ENCODE data around the gene TSC22D3. TPM values are rescaled to one million over a fixed set of nuclear protein-coding genes. Genes with fewer than 3 reads are reported as not detected.
A peak's percentile ranks its signal among the peaks of the same experiment; 100 is the strongest.

TSC22D3 gene
- total and polyA plus RNA-seq, 2 experiments from 2014 or later = 455 to 647 TPM

GRCh38 chrX:107734646-107735045, 40.9 kb downstream of the TSC22D3 start:
- peaks cover 41% of the 10 kb centered on the region for H3K4me1 ChIP-seq (ENCODE audit: insufficient read depth)
- H2AFZ ChIP-seq = no peak overlapping the region
- H3K4me3 ChIP-seq = no peak overlapping the region
- DNase-seq (ENCODE audit: low spot score) = no peak
- H3K4me2 ChIP-seq = no peak overlapping the region
- no peaks in the 10 kb centered on the region for H3K9me2 ChIP-seq (replicated peaks; ENCODE audit: insufficient read depth)
- WGBS (ENCODE audit: low lambda C conversion rate, missing lambda C conversion rate) = 94% methylated on average over 3 of the region's 3 CpGs
- no peaks in the 10 kb centered on the region for H4K20me1 ChIP-seq (ENCODE audit: insufficient read depth, poor library complexity, severe bottlenecking)
- no peak for TF ChIP-seq CTCF (IDR thresholded peaks at IDR 0.05; ENCODE audit: poor library complexity)
- no peak for TF ChIP-seq EZH2 (IDR thresholded peaks at IDR 0.05; ENCODE audit: borderline replicate concordance)
- no peak for TF ChIP-seq EZH2phosphoT487 (IDR thresholded peaks at IDR 0.05; ENCODE audit: low read depth, severe bottlenecking, unreplicated experiment)
- no peaks in the 10 kb centered on the region for H3K36me3 ChIP-seq (replicated peaks; ENCODE audit: insufficient read depth, low read depth)
- peaks cover 36% of the 10 kb centered on the region for H3K79me2 ChIP-seq
- H3K9me3 ChIP-seq (ENCODE audit: low read depth) = no peaks in the 10 kb centered on the region
- no peaks in the 10 kb centered on the region for H3K27me3 ChIP-seq
- no peak overlapping the region for H3K27ac ChIP-seq

GRCh38 chrX:107733686-107734085, 41.9 kb downstream of the TSC22D3 start:
- H3K4me1 ChIP-seq (ENCODE audit: insufficient read depth) = peaks cover 50% of the 10 kb centered on the region
- WGBS (ENCODE audit: low lambda C conversion rate, missing lambda C conversion rate) = 91% methylated on average over 4 of the region's 4 CpGs
- H3K4me3 ChIP-seq = no peak overlapping the region
- no peak for DNase-seq (ENCODE audit: low spot score)
- no peaks in the 10 kb centered on the region for H3K27me3 ChIP-seq
- H4K20me1 ChIP-seq (ENCODE audit: insufficient read depth, poor library complexity, severe bottlenecking) = no peaks in the 10 kb centered on the region
- no peak for TF ChIP-seq EZH2 (IDR thresholded peaks at IDR 0.05; ENCODE audit: borderline replicate concordance)
- no peak for TF ChIP-seq EZH2phosphoT487 (IDR thresholded peaks at IDR 0.05; ENCODE audit: low read depth, severe bottlenecking, unreplicated experiment)
- TF ChIP-seq CTCF (IDR thresholded peaks at IDR 0.05; ENCODE audit: poor library complexity) = no peak
- no peak overlapping the region for H3K4me2 ChIP-seq
- no peaks in the 10 kb centered on the region for H3K9me3 ChIP-seq (ENCODE audit: low read depth)
- H3K36me3 ChIP-seq (replicated peaks; ENCODE audit: insufficient read depth, low read depth) = no peaks in the 10 kb centered on the region
- H3K27ac ChIP-seq = no peak overlapping the region
- H2AFZ ChIP-seq = no peak overlapping the region
- no peaks in the 10 kb centered on the region for H3K9me2 ChIP-seq (replicated peaks; ENCODE audit: insufficient read depth)
- peaks cover 26% of the 10 kb centered on the region for H3K79me2 ChIP-seq

GRCh38 chrX:107731831-107732502, 43.6 kb downstream of the TSC22D3 start:
- H3K4me1 ChIP-seq (ENCODE audit: insufficient read depth) = peaks cover 61% of the 10 kb centered on the region

More at GRCh38 chrX:107731831-107732502, 43.6 kb downstream of the TSC22D3 start:
- no peaks in the 10 kb centered on the region for H3K9me3 ChIP-seq (ENCODE audit: low read depth)
- WGBS (ENCODE audit: low lambda C conversion rate, missing lambda C conversion rate) = 29% methylated on average over 5 of the region's 7 CpGs
- H4K20me1 ChIP-seq (ENCODE audit: insufficient read depth, poor library complexity, severe bottlenecking) = no peaks in the 10 kb centered on the region
- DNase-seq (ENCODE audit: low spot score) = peak; percentile 93
- H3K27me3 ChIP-seq = no peaks in the 10 kb centered on the region
- peaks cover 9% of the 10 kb centered on the region for H3K79me2 ChIP-seq
- H3K4me2 ChIP-seq = peak overlapping the region; percentile 25
- TF ChIP-seq EZH2phosphoT487 (IDR thresholded peaks at IDR 0.05; ENCODE audit: low read depth, severe bottlenecking, unreplicated experiment) (no peak), EZH2 (IDR thresholded peaks at IDR 0.05; ENCODE audit: borderline replicate concordance) (no peak), CTCF (IDR thresholded peaks at IDR 0.05; ENCODE audit: poor library complexity) (no peak)
- no peaks in the 10 kb centered on the region for H3K9me2 ChIP-seq (replicated peaks; ENCODE audit: insufficient read depth)
- H3K27ac ChIP-seq = peak overlapping the region; percentile 78
- no peak overlapping the region for H2AFZ ChIP-seq
- H3K4me3 ChIP-seq = no peak overlapping the region
- no peaks in the 10 kb centered on the region for H3K36me3 ChIP-seq (replicated peaks; ENCODE audit: insufficient read depth, low read depth)

Measured in hepatocyte (in vitro differentiated cells).